ENCODE results near the gene OR2F1.

The OR2F1 gene

GRCh38 chr7:143973870-143974416 lies 19.3 kb downstream of the OR2F1 start:
- TF ChIP-seq CTCF (IDR thresholded peaks at IDR 0.05; ENCODE audit: extremely low read depth, insufficient read depth, missing control alignments): no peak

DNA sequence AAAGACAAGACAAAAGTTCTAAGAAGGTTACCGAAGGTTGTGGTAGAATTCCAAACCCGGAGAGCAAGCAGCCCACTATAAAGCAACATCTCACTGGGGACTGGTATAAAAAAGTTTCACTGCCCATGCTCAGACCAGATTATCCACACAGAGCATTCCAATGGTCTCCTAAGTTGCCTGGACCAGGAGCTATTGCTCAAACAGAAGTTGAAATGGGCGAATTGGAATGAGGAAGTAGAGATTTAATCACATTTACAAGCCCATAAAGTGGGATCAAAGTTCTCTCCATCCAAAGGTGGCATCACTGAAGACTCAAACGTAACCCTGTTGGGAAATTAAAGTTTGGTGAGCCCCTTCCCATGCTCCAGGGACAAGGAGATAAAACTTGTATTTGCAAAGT lies 19.8 kb downstream of the OR2F1 start:
- in situ Hi-C loops (cut with MboI; ENCODE audit: low pct_unique_long_range_greater_than_20kb, low sequenced_read_pairs, unreplicated experiment): no loop called here
- DNase-seq (ENCODE audit: low spot score): no peak
- TF ChIP-seq CTCF (IDR thresholded peaks at IDR 0.05; ENCODE audit: extremely low read depth, insufficient read depth, missing control alignments): no peak

More at GRCh38 chr7:143973870-143974416, 19.3 kb downstream of the OR2F1 start:
- no peak for DNase-seq (ENCODE audit: low spot score)
- in situ Hi-C loops (cut with MboI; ENCODE audit: low pct_unique_long_range_greater_than_20kb, low sequenced_read_pairs, unreplicated experiment): no loop called here

GRCh38 chr7:143975617-143976016 lies 21.0 kb downstream of the OR2F1 start:
- DNase-seq (ENCODE audit: low spot score): no peak
- no peak for TF ChIP-seq CTCF (IDR thresholded peaks at IDR 0.05; ENCODE audit: extremely low read depth, insufficient read depth, missing control alignments)
- in situ Hi-C loops (cut with MboI; ENCODE audit: low pct_unique_long_range_greater_than_20kb, low sequenced_read_pairs, unreplicated experiment): no loop called here

DNA sequence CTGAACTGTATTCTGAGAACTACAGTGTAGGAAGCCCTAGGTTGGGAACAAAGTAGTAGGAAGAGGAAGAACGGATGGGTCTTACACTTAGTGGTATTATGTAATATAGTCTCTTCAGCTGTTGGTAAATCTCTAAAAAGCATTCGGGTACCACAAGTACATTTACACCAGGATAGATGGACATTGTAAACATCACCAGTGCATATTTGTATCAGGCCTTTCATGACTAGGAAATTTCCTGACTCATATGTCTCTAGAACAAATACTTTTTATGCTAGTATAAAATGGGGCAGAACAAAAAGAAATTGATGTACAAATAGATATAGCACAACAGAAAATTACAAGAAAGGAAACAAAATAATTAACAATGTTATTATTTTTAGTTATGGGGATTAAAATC lies 23.9 kb downstream of the OR2F1 start:
- no peak for TF ChIP-seq CTCF (IDR thresholded peaks at IDR 0.05; ENCODE audit: extremely low read depth, insufficient read depth, missing control alignments)
- in situ Hi-C loops (cut with MboI; ENCODE audit: low pct_unique_long_range_greater_than_20kb, low sequenced_read_pairs, unreplicated experiment): no loop called here
- DNase-seq (ENCODE audit: low spot score): no peak

GRCh38 chr7:143979359-143979758 lies 24.7 kb downstream of the OR2F1 start:
- TF ChIP-seq CTCF (IDR thresholded peaks at IDR 0.05; ENCODE audit: extremely low read depth, insufficient read depth, missing control alignments): no peak
- in situ Hi-C loops (cut with MboI; ENCODE audit: low pct_unique_long_range_greater_than_20kb, low sequenced_read_pairs, unreplicated experiment): no loop called here
- no peak for DNase-seq (ENCODE audit: low spot score)

GRCh38 chr7:143979998-143980397 lies 25.4 kb downstream of the OR2F1 start:
- no peak for TF ChIP-seq CTCF (IDR thresholded peaks at IDR 0.05; ENCODE audit: extremely low read depth, insufficient read depth, missing control alignments)
- in situ Hi-C loops (cut with MboI; ENCODE audit: low pct_unique_long_range_greater_than_20kb, low sequenced_read_pairs, unreplicated experiment): no loop called here
- no peak for DNase-seq (ENCODE audit: low spot score)
